K562 (cell line): ENCODE measurements around the gene IQCC.
A peak's percentile ranks its signal among the peaks of the same experiment; 100 is the strongest.

Experiments
- CREB1 ChIP-seq, 2 experiments: sonication (generic) in 1 of 2; formaldehyde crosslinking in 1 of 2; IDR thresholded peaks; 2 replicates each; pipeline versions ENCODE4 v1.6.1 to v1.8.0; 2012 to 2022; ENCODE audit warnings: inconsistent platforms in 1 of 2, mild to moderate bottlenecking in 1 of 2, missing genetic modification reagents in 1 of 2, moderate library complexity in 1 of 2
- CTCF ChIP-seq, 3 experiments: IDR thresholded peaks in 2 of 3; conservative IDR thresholded peaks in 1 of 3; 2 replicates each; pipeline ENCODE4 v1.5.1; 2011 to 2012; ENCODE audit warnings: low read length in 3 of 3, mild to moderate bottlenecking in 3 of 3, control low read depth in 2 of 3, improper control_type of control experiment in 1 of 3, inconsistent platforms in 1 of 3, low read depth in 1 of 3, mixed read lengths in 1 of 3, moderate library complexity in 1 of 3; ENCODE audit not compliant: insufficient read depth in 2 of 3
- DEAF1 ChIP-seq: fragments of 450-650 bp; formaldehyde crosslinking; IDR thresholded peaks from 2 replicates; pipeline ENCODE4 v1.4.0; 2020; ENCODE audit warnings: mild to moderate bottlenecking, moderate library complexity
- POLR2A ChIP-seq: fragments of 450-650 bp; conservative IDR thresholded peaks from 2 replicates; pipeline ENCODE4 v1.6.1; 2016
- TCF15 ChIP-seq: fragments of 250-450 bp; sonication (Bioruptor Pico); IDR thresholded peaks from 2 replicates; pipeline ENCODE4 v1.8.0; 2022; ENCODE audit warnings: moderate library complexity, mild to moderate bottlenecking, inconsistent platforms
- ZBTB33 ChIP-seq: sonication (generic); formaldehyde crosslinking; IDR thresholded peaks from 2 replicates; pipeline ENCODE4 v1.8.1; 2023; ENCODE audit warnings: mild to moderate bottlenecking, missing genetic modification reagents
- ZBTB49 ChIP-seq: sonication (generic); formaldehyde crosslinking; IDR thresholded peaks from 2 replicates; pipeline ENCODE4 v1.8.0; 2022; ENCODE audit warnings: missing genetic modification reagents, mild to moderate bottlenecking, borderline replicate concordance
- ZBTB9 ChIP-seq: fragments of 450-650 bp; formaldehyde crosslinking; IDR thresholded peaks from 2 replicates; pipeline ENCODE4 v1.4.0; 2020; ENCODE audit warnings: mild to moderate bottlenecking, moderate library complexity
- ZKSCAN8 ChIP-seq: fragments of 200-800 bp; sonication (Bioruptor generic); IDR thresholded peaks from 2 replicates; pipeline ENCODE4 v1.6.1; 2016; ENCODE audit warnings: missing genetic modification characterization, missing compliant biosample characterization
- ZNF23 ChIP-seq: fragments of 250-450 bp; sonication (Bioruptor Pico); IDR thresholded peaks from 2 replicates; pipeline ENCODE4 v1.4.0; 2020; ENCODE audit warnings: mild to moderate bottlenecking

GRCh38 chr1:32247983-32248889 lies 42.8 kb downstream of the IQCC start:
- TF ChIP-seq CTCF (IDR thresholded peaks at IDR 0.05 in 2 of 3, conservative IDR thresholded peaks at IDR 0.05 in 1 of 3; ENCODE audit: insufficient read depth in 2 of 3, low read depth in 1 of 3, low read length in 3 of 3) (peak; percentile 94 to 97 (median 95)), ZBTB33 (CRISPR knock-in tag) (peak; percentile 84), ZBTB49 (CRISPR knock-in tag) (no peak), CREB1 (IDR thresholded peaks at IDR 0.05) (no peak), CREB1 (CRISPR knock-in tag; IDR thresholded peaks at IDR 0.05) (peak; percentile 15; the same call in 1 of the 2 replicates), POLR2A (no peak), DEAF1 (CRISPR knock-in tag) (peak; percentile 45), ZKSCAN8 (no peak), ZNF23 (no peak), ZBTB9 (CRISPR knock-in tag) (no peak), TCF15 (CRISPR knock-in tag) (no peak)
